ENCODE results near the gene IFNL2. TPM values are rescaled to one million over a fixed set of nuclear protein-coding genes. Genes with fewer than 3 reads are reported as not detected.

The IFNL2 gene
- total RNA-seq, 1 experiment from 2014 or later: not detected

GRCh38 chr19:39251846-39252245 lies 16.4 kb upstream of the IFNL2 start:
- CTCF ChIA-PET: interaction anchor here (0.7 kb wide), 1 partner anchor 1034 kb away, joined by 8 read pairs; no protein-coding TSS in a partner anchor

GRCh38 chr19:39252458-39252857 lies 15.7 kb upstream of the IFNL2 start:
- Mint-ChIP-seq H3K27ac (ENCODE audit: unreplicated experiment) (no peak overlapping the region), H3K9me3 (ENCODE audit: low read depth, unreplicated experiment) (no peaks in the 10 kb centered on the region), H3K36me3 (ENCODE audit: insufficient read depth, unreplicated experiment) (no peaks in the 10 kb centered on the region), H3K27me3 (ENCODE audit: unreplicated experiment) (peaks cover 67% of the 10 kb centered on the region), H3K4me1 (ENCODE audit: low read depth, unreplicated experiment) (no peaks in the 10 kb centered on the region), H3K4me3 (ENCODE audit: low read depth, unreplicated experiment) (no peak overlapping the region)
- BruUV-seq (replicated peaks): no TSS peak
- DNase-seq: no peak
- CTCF ChIA-PET: interaction anchor here (0.7 kb wide), 1 partner anchor 44 kb away, joined by 3 read pairs; no protein-coding TSS in a partner anchor
- intact Hi-C loops (cut with micrococcal nuclease; ENCODE audit: unreplicated experiment): no loop called here
- no peak for TF ChIP-seq CTCF (IDR thresholded peaks at IDR 0.05; ENCODE audit: unreplicated experiment)

More at GRCh38 chr19:39251846-39252245, 16.4 kb upstream of the IFNL2 start:
- Mint-ChIP-seq H3K36me3 (ENCODE audit: insufficient read depth, unreplicated experiment) (no peaks in the 10 kb centered on the region), H3K27me3 (ENCODE audit: unreplicated experiment) (peaks cover 73% of the 10 kb centered on the region), H3K9me3 (ENCODE audit: low read depth, unreplicated experiment) (no peaks in the 10 kb centered on the region), H3K27ac (ENCODE audit: unreplicated experiment) (no peak overlapping the region), H3K4me3 (ENCODE audit: low read depth, unreplicated experiment) (no peak overlapping the region), H3K4me1 (ENCODE audit: low read depth, unreplicated experiment) (no peaks in the 10 kb centered on the region)
- no peak for DNase-seq
- TF ChIP-seq CTCF (IDR thresholded peaks at IDR 0.05; ENCODE audit: unreplicated experiment): no peak
- intact Hi-C loops (cut with micrococcal nuclease; ENCODE audit: unreplicated experiment): no loop called here
- no TSS peak for BruUV-seq (replicated peaks)

- H3K27ac Mint-ChIP-seq (ENCODE audit: unreplicated experiment): no peak overlapping the region
- H3K9me3 Mint-ChIP-seq (ENCODE audit: low read depth, unreplicated experiment): no peaks in the 10 kb centered on the region
- H3K27me3 Mint-ChIP-seq (ENCODE audit: unreplicated experiment): peaks cover 56% of the 10 kb centered on the region
- no peak for DNase-seq
- peaks cover 4% of the 10 kb centered on the region for H3K36me3 Mint-ChIP-seq (ENCODE audit: insufficient read depth, unreplicated experiment)
- H3K4me3 Mint-ChIP-seq (ENCODE audit: low read depth, unreplicated experiment): no peak overlapping the region
- H3K4me1 Mint-ChIP-seq (ENCODE audit: low read depth, unreplicated experiment): peaks cover 9% of the 10 kb centered on the region
- BruUV-seq (replicated peaks): no TSS peak
- intact Hi-C loops (cut with micrococcal nuclease; ENCODE audit: unreplicated experiment): no loop called here
- no peak for TF ChIP-seq CTCF (IDR thresholded peaks at IDR 0.05; ENCODE audit: unreplicated experiment)
- CTCF ChIA-PET: interaction anchor here (0.7 kb wide), 1 partner anchor 182 kb away, joined by 3 read pairs; the partner anchor contains the start of gene RPS16
These were observed 14.6 kb upstream of the IFNL2 start for GRCh38 chr19:39253374-39254149.

GRCh38 chr19:39254531-39255345 lies 13.5 kb upstream of the IFNL2 start:
- Mint-ChIP-seq H3K4me3 (ENCODE audit: low read depth, unreplicated experiment) (no peak overlapping the region), H3K27me3 (ENCODE audit: unreplicated experiment) (peaks cover 44% of the 10 kb centered on the region), H3K9me3 (ENCODE audit: low read depth, unreplicated experiment) (no peaks in the 10 kb centered on the region), H3K4me1 (ENCODE audit: low read depth, unreplicated experiment) (peaks cover 10% of the 10 kb centered on the region), H3K36me3 (ENCODE audit: insufficient read depth, unreplicated experiment) (peaks cover 4% of the 10 kb centered on the region), H3K27ac (ENCODE audit: unreplicated experiment) (no peak overlapping the region)
- no peak for TF ChIP-seq CTCF (IDR thresholded peaks at IDR 0.05; ENCODE audit: unreplicated experiment)
- intact Hi-C loops (cut with micrococcal nuclease; ENCODE audit: unreplicated experiment): no loop called here
- BruUV-seq (replicated peaks): no TSS peak
- CTCF ChIA-PET: interaction anchor here (0.7 kb wide), 1 partner anchor 181 kb away, joined by 3 read pairs; the partner anchor contains the start of gene RPS16
- DNase-seq: no peak

Data from Calu3 (cell line).